HEK293T (cell line): ENCODE measurements around the gene CAD.

Experiments used
- CTCF ChIA-PET: fragments of 350-600 bp; formaldehyde crosslinking; extraction: SDS; loops from one replicate; lab custom pipeline; 2021; ENCODE audit warnings: antibody characterized with exemption, inconsistent platforms; lab: Yijun Ruan, JAX
- POLR2A ChIA-PET: fragments of 350-600 bp; formaldehyde crosslinking; extraction: SDS; loops from one replicate; lab custom pipeline; 2020; ENCODE audit warnings: antibody characterized with exemption, inconsistent platforms; lab: Yijun Ruan, JAX
- DNase-seq: peaks from one replicate; pipeline ENCODE4 v3.0.0; 2012; ENCODE audit warnings: mixed read lengths; ENCODE audit errors: extremely low spot score
- ARNT ChIP-seq: fragments of 450-650 bp; IDR thresholded peaks from 2 replicates; pipeline ENCODE4 v1.6.1; 2017; ENCODE audit warnings: mild to moderate bottlenecking
- BHLHE40 ChIP-seq: fragments of 450-650 bp; IDR thresholded peaks from 2 replicates; pipeline ENCODE4 v1.6.1; 2016; ENCODE audit warnings: mild to moderate bottlenecking, moderate library complexity, borderline replicate concordance
- CTBP1 ChIP-seq: fragments of 450-650 bp; IDR thresholded peaks from 2 replicates; pipeline ENCODE4 v1.6.1; 2016; ENCODE audit warnings: borderline replicate concordance
- ELF4 ChIP-seq: fragments of 450-650 bp; IDR thresholded peaks from 2 replicates; pipeline ENCODE4 v1.6.1; 2017; ENCODE audit warnings: antibody characterized with exemption
- FOXA1 ChIP-seq: fragments of 450-650 bp; IDR thresholded peaks from 2 replicates; pipeline ENCODE4 v1.6.1; 2016; ENCODE audit warnings: mild to moderate bottlenecking
- FOXK2 ChIP-seq: fragments of 450-650 bp; IDR thresholded peaks from 2 replicates; pipeline ENCODE4 v1.6.1; 2016; ENCODE audit warnings: mild to moderate bottlenecking
- FOXM1 ChIP-seq: fragments of 450-650 bp; IDR thresholded peaks from 2 replicates; pipeline ENCODE4 v1.6.1; 2017; ENCODE audit warnings: mild to moderate bottlenecking, borderline replicate concordance
- HDGF ChIP-seq: fragments of 450-650 bp; IDR thresholded peaks from 2 replicates; pipeline ENCODE4 v1.6.1; 2017; ENCODE audit warnings: antibody characterized with exemption, borderline replicate concordance
- L3MBTL2 ChIP-seq: fragments of 450-650 bp; conservative IDR thresholded peaks from 2 replicates; pipeline ENCODE4 v1.6.1; 2016; ENCODE audit warnings: mild to moderate bottlenecking
- LEF1 ChIP-seq: fragments of 450-650 bp; IDR thresholded peaks from 2 replicates; pipeline ENCODE4 v1.6.1; 2017; ENCODE audit warnings: mild to moderate bottlenecking, borderline replicate concordance
- NFRKB ChIP-seq: fragments of 450-650 bp; IDR thresholded peaks from 2 replicates; pipeline ENCODE4 v1.6.1; 2016; ENCODE audit warnings: mild to moderate bottlenecking, moderate library complexity
- SP1 ChIP-seq: fragments of 450-650 bp; IDR thresholded peaks from 2 replicates; pipeline ENCODE4 v1.6.1; 2017
- SUZ12 ChIP-seq: fragments of 450-650 bp; IDR thresholded peaks from 2 replicates; pipeline ENCODE4 v1.6.1; 2016; ENCODE audit warnings: mild to moderate bottlenecking
- TARDBP ChIP-seq: fragments of 450-650 bp; IDR thresholded peaks from 2 replicates; pipeline ENCODE4 v1.6.1; 2016
- ZNF384 ChIP-seq: fragments of 450-650 bp; IDR thresholded peaks from 2 replicates; pipeline ENCODE4 v1.6.1; 2016
- TF ChIP-seq, protein P1 (sequence below): fragments of 450-650 bp; IDR thresholded peaks from 2 replicates; pipeline ENCODE4 v1.6.1; 2016

The CAD gene

DNA sequence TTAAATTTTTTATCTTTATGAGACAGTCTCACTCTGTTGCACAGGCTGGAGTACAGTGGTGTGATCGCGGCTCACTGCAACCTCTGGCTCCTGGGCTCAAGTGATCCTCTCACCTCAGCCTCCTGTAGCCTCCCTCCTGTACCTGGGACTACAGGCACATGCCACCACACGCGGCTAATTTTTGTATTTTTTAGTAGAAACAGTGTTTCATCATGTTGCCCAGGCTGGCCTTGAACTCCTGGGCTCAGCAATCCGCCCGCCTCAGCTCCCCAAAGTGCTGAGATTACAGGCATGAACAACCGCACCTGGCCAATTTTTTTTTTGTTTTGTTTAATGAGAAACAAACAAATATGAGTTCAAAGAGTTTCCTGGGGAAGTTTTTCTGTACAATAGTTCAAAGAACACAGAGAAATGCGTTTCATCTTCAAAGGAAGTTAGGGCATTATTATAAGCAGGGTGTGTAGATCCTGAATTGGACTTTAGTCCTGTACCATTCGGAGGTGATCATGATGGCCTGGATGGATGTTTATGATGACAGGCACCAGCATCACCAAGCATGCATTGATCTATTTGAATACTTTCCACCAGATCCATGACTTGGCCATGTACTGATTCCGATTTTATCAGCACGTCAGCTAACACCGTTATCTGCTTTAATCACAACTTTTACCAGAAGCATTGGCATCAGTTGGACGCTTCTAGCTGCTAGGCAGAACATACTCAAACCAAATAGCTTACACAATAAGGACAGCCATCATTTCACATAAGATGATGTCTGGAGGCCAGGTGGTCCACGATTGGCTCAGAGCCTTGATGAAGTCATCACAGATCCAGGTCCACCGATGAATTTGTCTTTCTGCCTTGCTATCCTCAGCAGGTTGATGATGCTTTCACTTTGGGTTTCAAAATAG, 39.5 kb upstream of the CAD start:
- ChIA-PET POLR2A (interaction anchor here (0.6 kb wide), 1 partner anchor 397 kb away, joined by 3 read pairs; no protein-coding TSS in a partner anchor), CTCF (interaction anchor here (0.7 kb wide), 1 partner anchor 8 kb away, joined by 3 read pairs; no protein-coding TSS in a partner anchor)
- TF ChIP-seq FOXK2 (no peak), ARNT (no peak), SP1 (no peak), LEF1 (no peak), TARDBP (no peak), CTBP1 (no peak), BHLHE40 (no peak), HDGF (no peak), SUZ12 (no peak), NFRKB (no peak), ZNF384 (no peak), ELF4 (no peak), L3MBTL2 (no peak), FOXA1 (no peak), FOXM1 (no peak)
- TF ChIP-seq, protein P1, sequence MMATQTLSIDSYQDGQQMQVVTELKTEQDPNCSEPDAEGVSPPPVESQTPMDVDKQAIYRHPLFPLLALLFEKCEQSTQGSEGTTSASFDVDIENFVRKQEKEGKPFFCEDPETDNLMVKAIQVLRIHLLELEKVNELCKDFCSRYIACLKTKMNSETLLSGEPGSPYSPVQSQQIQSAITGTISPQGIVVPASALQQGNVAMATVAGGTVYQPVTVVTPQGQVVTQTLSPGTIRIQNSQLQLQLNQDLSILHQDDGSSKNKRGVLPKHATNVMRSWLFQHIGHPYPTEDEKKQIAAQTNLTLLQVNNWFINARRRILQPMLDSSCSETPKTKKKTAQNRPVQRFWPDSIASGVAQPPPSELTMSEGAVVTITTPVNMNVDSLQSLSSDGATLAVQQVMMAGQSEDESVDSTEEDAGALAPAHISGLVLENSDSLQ, result no peak
- DNase-seq, result no peak

DNA sequence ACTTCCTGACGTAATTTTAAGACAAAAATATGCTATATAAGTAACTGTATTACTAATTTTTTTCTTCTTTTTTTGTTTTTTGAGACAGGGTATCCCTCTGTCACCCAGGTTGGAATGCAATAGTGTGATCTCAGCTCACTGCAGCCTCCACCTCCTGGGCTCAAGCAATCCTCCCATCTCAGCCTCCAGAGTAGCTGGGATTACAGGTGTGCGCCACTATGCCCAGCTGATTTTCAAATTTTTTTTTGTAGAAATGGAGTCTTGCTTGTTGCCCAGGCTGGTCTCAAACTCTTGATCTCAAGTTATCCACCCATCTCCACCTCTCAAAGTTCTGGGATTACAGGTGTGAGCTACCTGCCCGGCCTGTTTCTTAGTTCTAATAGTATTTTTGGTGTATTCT, 38.7 kb upstream of the CAD start:
- DNase-seq, result no peak
- TF ChIP-seq L3MBTL2, result no peak
- ChIA-PET POLR2A (interaction anchor here (0.6 kb wide), 1 partner anchor 398 kb away, joined by 3 read pairs; no protein-coding TSS in a partner anchor), CTCF (interaction anchor here (0.7 kb wide), 1 partner anchor 9 kb away, joined by 3 read pairs; no protein-coding TSS in a partner anchor)

DNA sequence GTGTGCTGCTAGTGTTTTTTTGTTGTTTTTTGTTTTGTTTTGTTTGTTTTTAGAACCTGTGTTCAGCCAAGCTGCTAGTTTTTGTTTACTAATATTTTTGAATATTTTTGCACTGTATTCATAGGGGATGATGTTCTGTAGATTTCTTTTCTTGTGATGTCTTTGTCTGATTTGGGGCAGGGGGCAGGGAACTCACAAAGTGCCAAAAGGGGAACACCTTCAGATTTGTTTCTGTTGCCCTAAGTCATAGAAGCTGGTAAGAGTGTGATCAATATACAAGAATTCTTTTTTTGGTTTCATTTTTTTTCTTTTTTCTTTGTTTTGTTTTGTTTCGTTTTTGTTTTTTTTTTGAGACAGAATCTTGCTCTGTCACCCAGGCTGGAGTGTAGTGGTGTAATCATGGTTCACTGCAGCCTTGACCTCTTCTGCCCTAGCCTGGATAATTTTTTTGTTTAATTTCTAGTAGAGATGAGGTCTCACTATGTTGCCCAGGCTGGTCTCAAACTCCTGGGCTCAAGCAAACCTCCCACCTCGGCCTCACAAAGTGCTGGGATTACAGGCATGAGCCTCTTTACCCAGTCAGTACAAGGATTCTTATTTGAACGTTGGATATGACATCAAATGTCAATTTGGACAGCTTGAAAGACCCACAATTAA, 37.7 kb upstream of the CAD start:
- TF ChIP-seq HDGF (no peak), SUZ12 (no peak), TARDBP (no peak), SP1 (no peak), FOXK2 (no peak), ARNT (no peak), ELF4 (no peak), L3MBTL2 (no peak), NFRKB (no peak), ZNF384 (no peak), FOXA1 (no peak), FOXM1 (no peak), LEF1 (no peak), CTBP1 (no peak), BHLHE40 (no peak)
- TF ChIP-seq, protein P1, result no peak
- CTCF ChIA-PET, result interaction anchor here (0.6 to 1.1 kb wide), 2 partner anchors 10 to 13 kb away, joined by 3 to 4 read pairs; no protein-coding TSS in a partner anchor
- POLR2A ChIA-PET, result no interaction called here
- no peak for DNase-seq

DNA sequence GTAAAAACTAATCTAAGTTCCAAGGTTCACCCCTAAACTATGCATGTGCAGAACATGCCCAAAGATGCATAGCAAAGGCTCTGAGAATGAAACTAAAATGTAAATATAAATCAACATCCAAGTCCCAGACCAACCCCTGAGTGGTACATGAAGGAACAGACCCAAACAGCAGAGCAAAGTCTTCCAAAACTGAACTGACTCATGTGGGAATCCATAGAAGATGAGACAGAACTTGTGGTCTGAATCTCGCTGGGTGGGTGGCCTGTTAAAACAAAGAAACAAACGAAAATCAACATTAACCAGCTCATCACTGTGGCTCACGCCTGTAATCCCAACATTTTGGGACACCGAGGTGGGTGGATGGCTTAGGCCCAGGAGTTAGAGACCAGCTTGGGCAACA, 34.8 kb upstream of the CAD start:
- TF ChIP-seq, protein P1, result no peak
- no peak for TF ChIP-seq FOXA1
- no peak for TF ChIP-seq FOXM1
- TF ChIP-seq TARDBP, result no peak
- TF ChIP-seq FOXK2, result no peak
- TF ChIP-seq ZNF384, result no peak
- TF ChIP-seq L3MBTL2, result no peak
- TF ChIP-seq ARNT, result no peak
- no peak for TF ChIP-seq CTBP1
- no peak for TF ChIP-seq SUZ12
- TF ChIP-seq NFRKB, result no peak
- TF ChIP-seq BHLHE40, result no peak
- TF ChIP-seq SP1, result no peak
- POLR2A ChIA-PET, result no interaction called here
- CTCF ChIA-PET, result interaction anchor here (0.6 kb wide), 1 partner anchor 1384 kb away, joined by 3 read pairs; no protein-coding TSS in a partner anchor
- DNase-seq, result no peak

DNA sequence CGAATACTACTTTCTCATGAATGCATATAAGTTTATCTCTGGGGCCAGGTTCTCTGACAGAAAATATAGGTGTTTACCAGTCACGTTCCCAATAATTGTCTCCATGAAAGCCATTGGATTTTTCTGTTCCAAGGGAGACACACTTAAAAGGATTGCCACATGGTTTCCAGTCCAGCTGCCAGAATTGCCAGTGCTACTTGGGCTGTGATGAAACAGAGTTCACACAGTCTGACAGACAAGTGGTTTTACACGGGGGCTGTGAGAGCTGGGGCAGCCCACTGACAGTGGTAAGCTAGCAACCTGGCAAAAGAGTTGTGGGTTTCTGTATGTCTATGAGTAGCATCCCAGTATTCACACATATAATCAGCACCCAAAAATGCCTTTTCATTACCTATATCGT, 33.1 kb upstream of the CAD start:
- ChIA-PET CTCF (no interaction called here), POLR2A (no interaction called here)
- TF ChIP-seq NFRKB (no peak), SUZ12 (no peak), ZNF384 (no peak), FOXA1 (no peak), SP1 (no peak), L3MBTL2 (no peak), TARDBP (no peak), FOXM1 (no peak), LEF1 (no peak)
- TF ChIP-seq, protein P1, result no peak
- DNase-seq, result no peak
